T-helper 1 cell (primary cell): ENCODE measurements around the gene USP21.
A peak's percentile ranks its signal among the peaks of the same experiment; 100 is the strongest.
"Not testable (repeated sequence)": the region's sequence is repeated elsewhere in the genome, so short reads cannot be mapped to it uniquely, and the experiment has no call there.

ENCODE experiments used
- DNase-seq, 5 donors: peaks; one replicate each; pipeline ENCODE4 v3.0.0-alpha.2; 2012 to 2020
- total RNA-seq, 4 donors: gene quantifications; one replicate each; lab custom pipeline; 2026; lab: John Stamatoyannopoulos, UW

The USP21 gene, protein sequence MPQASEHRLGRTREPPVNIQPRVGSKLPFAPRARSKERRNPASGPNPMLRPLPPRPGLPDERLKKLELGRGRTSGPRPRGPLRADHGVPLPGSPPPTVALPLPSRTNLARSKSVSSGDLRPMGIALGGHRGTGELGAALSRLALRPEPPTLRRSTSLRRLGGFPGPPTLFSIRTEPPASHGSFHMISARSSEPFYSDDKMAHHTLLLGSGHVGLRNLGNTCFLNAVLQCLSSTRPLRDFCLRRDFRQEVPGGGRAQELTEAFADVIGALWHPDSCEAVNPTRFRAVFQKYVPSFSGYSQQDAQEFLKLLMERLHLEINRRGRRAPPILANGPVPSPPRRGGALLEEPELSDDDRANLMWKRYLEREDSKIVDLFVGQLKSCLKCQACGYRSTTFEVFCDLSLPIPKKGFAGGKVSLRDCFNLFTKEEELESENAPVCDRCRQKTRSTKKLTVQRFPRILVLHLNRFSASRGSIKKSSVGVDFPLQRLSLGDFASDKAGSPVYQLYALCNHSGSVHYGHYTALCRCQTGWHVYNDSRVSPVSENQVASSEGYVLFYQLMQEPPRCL
- total RNA-seq: 23.3 to 42.0 (median 29.1) reads per million in 4 donors

DNA sequence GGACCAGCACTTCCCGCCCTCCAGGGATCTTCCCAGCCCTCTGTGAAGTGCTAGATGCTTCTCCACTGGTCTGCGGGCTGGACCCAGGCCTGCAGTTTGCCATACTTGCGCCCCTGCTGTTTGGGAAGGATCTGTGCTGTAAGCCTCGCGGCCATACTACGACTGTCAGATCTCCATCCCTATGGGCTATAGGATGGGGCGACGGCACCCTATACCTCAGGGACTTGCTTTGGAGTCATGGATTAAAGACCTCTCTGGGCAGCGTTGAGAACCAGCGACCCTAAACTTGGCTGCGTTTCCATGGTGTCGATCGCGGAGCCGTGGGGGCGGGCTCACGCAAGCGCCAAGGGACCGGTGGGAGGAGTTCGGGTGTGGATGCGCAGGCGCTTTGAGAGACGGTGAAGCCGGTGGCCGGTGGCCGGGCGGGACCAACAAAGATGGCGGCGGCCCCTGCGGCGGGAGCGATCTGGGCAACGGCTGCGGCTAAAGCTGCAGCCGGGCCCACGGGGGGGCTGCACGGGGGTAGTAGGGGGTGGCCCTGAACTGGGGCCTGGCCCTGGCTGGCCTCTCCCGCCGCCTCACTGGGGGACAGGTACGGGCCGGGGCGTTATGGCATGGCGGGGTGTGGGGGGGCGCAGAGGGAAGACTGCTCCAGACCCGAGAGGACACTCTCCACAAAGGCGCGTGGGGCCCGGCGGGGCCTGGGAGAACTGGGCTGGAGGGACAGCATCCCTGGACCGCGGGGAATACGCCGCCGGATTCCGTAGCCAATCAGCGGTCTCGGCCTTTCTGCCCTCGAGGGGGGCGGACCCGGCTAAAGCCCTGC is at the start of gene USP21:
Gene USP21, plus strand, starts transcription at position 414 of the 826 bp plus-strand sequence. CDS start 1,141 bp downstream, outside the sequence.
- DNase-seq: peak; percentile 82 to 91 (median 87)

DNA sequence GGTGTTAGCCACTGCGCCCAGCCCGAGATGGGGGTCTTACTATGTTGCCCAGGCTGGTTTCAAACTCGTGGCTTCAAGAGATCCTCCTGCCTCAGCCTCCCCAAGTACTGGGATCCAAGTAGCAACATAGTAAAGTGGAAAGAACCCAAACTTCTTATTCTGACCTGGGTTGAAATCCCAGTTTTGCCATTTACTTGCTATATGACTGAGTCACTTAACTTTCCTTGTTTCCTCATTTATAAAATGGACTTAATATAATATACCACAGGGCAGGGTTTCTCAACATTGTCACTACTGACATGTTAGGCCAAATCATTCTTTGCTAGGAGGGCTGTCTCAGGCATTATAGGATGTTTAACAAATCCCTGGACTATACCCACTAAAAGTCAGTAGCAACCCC is 48.2 kb upstream of the USP21 start:
- DNase-seq: no peak

DNA sequence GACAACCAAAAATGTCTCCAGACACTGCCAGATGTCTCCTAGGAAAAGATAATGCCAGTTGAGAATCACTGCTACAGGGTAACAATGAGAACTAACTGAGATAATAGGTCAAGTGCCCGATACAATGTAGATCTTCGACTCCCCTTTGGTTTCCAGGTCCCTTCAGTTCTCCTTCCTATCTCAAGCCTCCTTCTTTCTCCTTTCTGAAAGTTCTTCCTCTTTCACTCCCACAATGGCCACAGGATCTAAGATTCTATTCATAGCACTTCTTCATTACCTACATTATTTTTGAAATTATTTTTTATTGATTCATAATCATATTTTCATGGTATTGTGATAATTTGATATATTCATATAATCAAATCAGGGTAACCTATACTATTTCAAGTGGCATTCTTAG is 47.8 kb upstream of the USP21 start:
- DNase-seq: no peak

DNA sequence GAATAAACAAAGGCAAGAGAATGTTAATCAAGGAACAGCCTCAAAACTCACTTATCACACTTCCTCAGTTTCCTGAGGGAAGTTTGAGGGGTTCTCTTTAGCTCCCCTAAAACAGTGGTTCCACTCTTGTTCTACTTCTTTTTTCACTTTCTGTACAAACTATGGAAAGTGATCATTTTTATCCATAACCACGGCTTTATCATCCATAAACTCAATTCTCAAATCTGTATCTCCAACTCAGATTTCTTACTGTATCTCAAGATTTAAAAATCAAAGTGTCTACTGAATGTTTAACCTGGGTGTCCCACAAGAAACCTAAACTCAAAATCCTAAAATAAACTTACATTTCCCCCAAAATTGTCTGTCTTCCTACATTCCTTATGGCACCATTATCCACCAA is 45.4 kb upstream of the USP21 start:
- DNase-seq: no peak

DNA sequence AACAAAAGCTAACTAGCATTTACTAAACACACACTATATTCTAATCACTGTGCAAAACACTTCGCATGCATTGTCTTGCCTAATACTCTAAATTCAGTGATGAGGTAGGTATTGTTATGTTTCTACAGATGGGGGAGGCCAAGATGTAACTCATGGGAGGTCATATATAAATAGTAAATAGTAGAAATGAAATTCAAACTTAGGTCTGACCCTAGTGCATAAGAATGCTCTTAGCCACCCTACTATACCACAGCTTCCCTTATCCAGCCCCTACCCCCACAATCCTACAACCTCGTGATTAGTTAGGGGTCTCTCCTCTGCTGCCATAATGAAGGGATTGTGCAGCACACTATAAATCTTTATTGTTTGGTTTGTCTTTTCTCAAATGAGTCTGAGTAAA is 44.7 kb upstream of the USP21 start:
- no peak for DNase-seq

DNA sequence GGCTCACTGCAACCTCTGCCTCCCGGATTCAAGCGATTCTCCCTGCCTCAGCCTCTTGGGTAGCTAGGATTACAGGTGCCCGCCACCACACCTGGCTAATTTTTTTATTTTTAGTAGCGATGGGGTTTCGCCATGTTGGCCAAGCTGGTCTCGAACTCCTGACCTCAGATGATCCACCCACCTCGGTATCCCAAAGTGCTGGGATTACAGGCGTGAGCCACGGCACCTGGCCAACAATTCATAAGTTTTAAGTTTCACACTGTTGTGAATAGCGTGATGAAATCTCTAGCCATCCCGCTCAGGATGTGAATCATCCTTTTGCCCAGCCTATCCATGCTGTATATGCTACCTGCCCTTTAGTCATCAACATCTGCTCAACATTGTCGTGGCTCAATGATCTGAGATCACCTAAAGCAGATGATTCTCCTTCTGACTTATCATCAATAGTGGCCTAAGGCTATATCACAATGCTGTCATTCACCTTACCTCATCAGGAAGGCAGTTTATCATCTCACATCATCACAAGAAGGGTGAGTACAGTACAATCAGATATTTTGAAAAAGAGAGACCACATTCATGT is 44.1 kb upstream of the USP21 start:
- peak in 1 of 5 donors; percentile 80 for DNase-seq

DNA sequence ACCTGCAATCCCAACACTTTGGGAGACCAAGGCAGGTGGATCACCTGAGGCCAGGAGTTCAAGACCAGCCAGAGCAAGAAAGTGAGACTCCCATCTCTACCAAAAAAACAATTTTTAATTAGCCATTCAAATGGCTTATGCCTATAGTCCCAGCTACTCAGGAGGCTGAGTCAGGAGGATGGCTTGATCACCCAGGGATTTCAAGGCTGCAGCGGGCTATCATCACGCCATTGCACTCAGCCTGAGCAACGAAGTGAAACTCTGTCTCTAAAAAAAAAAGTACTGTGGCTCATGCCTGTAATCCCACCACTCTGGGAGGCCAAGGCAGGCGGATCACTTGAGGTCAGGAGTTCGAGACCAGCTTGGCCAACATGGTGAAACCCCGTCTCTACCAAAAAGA is 43.3 kb upstream of the USP21 start:
- DNase-seq: not testable (repeated sequence)

DNA sequence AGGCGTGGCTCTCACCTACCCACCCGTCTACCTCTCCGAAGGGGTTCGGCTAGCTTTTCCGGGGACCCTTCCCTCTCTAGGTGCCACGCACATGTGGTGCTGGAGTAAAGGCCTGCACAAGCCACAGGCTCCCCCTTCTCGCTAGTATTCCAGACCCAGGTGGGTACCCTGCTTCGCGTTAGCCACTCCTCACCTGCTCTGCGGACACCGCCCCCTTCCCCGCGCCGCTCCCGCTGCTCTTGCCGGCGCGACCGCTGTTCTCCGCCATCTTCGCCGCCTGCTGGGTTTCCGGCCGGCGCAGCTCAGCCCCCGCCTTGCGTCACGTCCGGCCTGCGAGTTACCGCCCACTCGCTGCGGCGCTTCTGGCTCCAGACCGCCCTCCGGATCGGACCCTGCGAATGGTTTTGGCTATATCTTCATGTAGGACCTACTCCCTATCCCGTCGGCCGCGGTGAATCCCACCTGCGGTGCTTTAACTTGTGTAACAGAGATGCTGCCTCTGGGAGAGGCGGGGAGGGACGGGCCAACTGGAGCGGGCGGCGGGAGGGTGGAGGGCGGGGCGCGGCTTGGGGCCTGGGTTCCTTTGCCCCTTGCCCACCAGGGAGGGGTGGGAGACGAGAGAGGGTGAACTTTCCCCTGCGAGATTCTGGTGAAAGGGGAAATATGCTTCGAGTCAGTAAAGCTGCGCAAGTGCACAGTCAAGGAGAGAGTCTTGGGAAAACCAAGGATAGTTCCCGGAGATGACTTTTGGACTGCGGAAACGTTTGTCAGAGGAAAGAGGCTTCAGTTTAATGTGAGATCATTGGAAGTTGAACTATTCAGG is 41.3 kb upstream of the USP21 start, which contains the start of the genes NIT1 and PFDN2:
Gene NIT1, plus strand, starts transcription at position 347 of the 823 bp plus-strand sequence. Its CDS starts 72 bp downstream, at position 419.
Gene PFDN2, minus strand, starts transcription at position 279 of the 823 bp plus-strand sequence. Its CDS starts 11 bp downstream, at position 268.
- peak; percentile 70 to 87 (median 80) for DNase-seq

DNA sequence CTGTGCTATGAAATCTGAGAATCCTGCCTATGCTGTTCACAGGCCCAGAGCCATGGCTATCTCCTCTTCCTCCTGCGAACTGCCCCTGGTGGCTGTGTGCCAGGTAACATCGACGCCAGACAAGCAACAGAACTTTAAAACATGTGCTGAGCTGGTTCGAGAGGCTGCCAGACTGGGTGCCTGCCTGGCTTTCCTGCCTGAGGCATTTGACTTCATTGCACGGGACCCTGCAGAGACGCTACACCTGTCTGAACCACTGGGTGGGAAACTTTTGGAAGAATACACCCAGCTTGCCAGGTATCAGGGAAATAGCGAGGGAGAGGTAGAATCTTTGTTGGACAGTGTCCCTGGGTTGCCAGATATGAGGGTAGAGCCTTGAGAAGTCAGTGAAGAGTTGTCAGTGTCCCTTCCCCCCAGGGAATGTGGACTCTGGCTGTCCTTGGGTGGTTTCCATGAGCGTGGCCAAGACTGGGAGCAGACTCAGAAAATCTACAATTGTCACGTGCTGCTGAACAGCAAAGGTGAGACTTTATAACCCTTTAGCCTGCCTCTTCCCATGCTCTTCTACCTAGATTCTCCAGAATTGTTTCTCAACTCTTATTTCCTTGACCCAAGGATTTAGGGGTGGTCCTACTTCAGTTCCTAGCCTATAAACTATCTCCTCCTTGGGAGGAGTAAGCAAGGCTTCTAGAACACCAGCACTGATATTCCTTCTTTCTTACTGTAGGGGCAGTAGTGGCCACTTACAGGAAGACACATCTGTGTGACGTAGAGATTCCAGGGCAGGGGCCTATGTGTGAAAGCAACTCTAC is 40.0 kb upstream of the USP21 start:
- DNase-seq: peak; percentile 30 to 79 (median 53)

DNA sequence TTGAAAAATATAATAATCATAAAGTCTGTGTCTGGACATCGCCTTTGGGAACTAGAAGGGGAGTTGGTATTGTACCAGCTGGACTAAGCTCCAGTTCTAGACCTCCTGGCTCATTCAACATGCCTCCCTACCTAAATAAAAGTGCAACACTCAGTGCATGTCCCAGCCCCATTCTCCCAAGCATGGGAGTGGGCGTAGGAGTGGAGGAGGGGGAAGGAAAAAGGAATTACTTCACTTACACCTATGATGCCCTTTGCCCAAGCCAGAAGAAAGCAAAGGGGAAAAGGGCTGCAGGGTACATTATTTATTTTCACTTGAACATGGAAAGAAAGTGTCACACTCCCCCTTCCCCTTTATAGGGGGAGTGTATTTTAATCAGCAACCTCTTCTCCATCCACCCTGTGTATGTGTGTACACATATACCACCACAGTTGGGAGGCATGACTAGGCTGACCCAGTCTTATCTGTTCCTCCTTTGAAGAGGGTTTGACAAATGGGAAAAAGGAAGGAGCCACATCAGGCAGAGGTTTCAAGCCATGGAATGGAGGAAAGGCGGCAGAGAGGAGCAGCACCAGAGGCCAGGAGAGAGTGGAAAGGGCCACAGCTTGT is 38.2 kb upstream of the USP21 start:
- no peak for DNase-seq

DNA sequence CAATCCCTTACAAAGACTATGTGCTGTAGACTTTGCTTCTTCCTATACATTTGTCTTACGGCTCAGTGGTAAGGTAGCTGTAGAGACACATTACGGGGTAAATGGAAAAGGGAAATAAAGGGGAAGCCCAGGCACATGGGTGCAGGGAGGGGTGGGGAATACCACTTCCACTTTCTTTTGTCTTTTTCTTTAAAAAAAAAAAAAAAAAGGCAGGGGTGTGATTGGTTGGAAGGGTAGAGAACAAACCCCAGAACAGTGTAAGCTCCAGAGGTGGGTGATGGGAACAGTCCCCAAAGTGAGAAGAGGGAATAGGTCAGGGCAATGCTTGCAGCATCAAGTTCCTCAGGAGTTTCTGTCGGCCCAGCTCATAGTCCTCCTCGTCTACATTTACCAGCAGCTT is 37.5 kb upstream of the USP21 start:
- DNase-seq: no peak

DNA sequence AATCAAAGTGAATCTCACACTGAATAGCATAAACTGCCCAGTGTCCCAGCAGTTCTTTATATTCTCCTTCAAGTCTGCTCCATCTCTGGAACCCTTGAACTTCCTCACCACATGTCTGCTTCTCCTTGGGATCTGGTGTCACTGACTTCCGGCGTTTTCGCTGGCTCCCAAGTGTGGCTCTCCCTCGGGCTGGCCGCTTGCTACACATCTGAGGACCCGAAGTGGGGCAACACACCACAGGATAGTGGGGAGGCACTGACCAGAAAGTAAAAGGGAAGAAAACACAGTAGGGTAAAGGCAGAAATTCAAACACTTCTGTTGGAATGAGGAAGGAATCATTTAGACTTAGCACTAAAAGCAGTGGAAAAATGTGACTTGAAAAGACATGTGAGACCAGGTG is 36.3 kb upstream of the USP21 start:
- no peak for DNase-seq

DNA sequence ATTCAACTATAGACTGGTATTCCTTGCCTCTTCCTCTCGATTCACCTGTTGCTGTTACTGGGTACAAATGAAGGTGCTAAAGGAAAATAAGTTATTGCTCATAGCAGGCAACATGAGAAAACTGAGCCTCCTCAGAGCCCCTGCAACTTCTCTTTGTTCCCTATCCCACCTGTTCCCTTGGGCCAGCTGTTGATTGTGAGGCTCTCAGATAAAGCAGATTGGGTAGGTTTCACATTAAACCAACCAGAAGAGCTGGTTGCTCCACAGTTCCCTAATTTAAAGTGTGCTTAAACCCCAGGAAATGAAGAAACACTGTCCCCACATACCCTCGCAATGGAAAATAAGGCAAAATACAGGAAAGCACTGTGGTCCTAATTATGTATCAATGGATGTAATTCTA is 31.7 kb upstream of the USP21 start:
- DNase-seq: no peak

DNA sequence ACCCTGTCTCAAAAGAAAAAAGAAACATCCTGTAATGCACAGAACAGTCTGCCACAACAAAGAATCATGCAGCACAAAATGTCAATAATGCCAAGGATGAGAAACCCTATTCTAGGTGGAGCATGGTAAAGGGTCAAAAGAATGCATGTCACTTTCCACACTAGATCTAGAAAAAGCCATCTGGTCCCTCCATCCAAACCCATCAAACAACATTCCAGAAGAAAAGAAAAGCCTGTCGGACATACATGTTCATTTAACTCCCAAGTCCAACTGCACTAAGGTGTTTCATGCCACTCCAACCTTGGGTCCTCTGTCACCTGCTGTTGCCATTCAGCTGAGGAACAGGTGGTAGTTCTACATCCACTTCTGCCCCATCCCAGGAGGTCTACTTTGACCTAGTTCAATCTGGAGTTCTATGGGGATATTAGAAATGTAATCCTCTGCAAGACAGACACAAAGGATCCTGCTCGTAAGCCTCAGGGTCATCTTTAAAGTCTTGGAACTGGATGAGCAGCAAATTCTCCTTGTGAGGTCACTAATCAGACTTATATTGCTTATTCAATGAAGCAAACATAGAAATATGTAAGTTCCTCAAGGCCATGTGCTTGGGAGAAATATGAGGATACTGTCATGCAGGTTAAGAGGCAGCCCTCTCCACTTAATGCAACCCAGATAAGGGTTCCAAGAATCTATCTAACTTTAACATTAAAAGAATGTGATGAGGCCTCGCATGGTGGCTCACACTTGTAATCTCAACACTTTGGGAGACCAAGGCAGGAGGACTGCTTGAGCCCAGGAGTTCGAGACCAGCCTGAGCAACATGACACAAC is 30.5 kb upstream of the USP21 start:
- no peak for DNase-seq

DNA sequence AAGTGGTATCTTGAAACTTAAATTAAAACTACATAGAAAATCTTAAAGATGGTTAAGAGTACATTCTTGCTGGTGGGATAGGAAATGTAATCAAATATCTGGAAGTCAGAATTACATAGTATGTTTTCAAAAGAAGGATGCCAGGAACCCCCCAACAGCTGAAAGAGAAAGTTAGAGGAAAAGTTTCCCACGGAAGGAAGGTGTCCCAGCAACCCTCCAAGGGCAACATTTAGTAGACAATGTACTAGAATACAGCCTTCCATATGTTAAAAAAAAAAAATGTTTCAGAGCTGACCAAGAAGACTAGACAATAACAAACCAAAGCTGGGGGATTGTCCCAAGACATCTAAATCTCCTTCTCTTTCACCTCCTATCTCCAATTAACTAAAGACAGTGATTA is 29.0 kb upstream of the USP21 start:
- DNase-seq: no peak

DNA sequence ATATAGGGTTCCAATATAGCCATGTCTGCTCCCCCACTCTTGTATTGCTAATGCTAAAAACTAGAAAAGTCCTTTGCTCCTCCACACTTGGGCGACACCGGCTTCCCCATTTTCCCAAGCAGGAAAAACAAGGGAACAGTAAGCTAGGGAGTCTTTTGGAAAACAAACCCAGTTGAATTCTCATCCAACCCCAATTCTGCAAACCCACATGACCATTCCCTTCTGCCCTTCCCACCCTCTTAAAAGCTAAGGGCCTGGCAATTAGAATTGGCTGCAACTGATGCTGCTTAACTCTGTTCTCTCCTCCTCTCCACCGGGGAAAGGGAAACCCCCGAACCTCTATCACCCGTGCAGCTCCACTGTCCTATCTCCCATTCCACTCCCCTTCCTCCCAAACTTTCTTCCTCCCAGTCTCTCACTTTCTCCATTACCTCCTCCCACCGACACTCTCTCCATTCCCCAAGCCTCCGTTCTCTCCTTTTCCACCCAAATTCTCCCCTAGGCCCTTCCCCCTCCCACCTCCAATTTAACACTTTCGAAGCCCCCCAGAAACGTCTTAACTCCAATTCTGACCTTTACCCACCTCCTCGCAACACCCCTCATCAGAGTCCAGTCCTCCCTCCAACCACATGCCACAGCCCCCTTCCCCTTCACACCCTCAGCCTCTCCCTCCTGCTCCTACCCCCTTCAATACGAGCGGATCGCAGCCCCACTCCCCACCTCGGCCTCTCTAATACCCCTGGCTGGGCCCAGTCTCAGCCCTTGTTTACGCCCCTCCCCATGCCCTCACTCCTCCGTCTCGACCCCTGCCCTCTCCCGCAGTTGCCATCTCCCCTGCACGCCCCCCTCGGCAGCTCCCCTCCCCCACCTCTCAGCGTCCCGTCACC is 27.5 kb upstream of the USP21 start:
- peak in 1 of 5 donors; percentile 13 for DNase-seq

DNA sequence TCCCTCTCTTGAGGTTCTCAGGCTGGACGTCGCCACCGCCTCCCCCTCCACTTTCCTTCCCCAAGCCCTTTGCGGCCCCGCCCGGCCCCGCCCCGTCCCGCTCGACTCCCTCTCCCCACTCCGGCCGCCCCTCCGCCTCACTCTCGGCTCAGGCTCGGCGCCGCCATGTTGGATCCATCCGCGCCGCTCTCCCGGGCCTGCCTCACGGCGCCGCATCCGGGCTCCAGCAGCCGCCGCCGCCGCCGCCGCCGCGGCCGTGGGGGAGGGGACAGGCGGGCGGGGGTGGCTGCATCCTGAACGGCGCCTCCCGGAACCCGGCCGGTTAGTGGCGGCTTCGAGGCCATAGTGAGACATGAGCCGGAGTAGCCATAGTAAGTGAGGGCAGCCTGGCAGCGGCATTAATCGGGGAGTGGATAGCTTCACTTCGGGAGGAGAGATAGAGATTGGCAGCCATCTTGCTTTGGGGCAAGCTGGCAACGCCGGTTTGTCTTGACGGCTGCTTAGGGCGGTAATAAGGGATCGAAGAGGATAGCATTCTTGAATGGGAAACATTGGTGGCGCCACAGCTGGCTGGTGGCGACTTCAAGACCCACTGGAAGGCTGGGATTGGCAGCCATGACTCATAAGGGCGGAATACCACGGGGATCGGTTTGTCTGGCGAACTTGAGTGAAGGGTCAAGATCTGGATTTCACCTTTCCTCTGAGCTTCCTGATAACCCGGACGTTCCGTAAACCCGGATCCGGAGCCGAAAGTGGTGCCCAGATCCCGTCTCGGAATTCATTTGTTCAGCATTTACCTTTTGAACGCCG is 26.7 kb upstream of the USP21 start, which contains the start of gene DEDD:
Gene DEDD, minus strand, starts transcription at position 258 of the 810 bp plus-strand sequence. CDS start 8,205 bp downstream, outside the sequence.
- peak; percentile 83 to 96 (median 87) for DNase-seq
